A673 (cell line): ENCODE data around the gene CRELD2. TPM values are rescaled to one million over a fixed set of nuclear protein-coding genes. Genes with fewer than 3 reads are reported as not detected.

Source experiments
- BruUV-seq: library from RNA; stranded (reverse); fragments of 400-500 nt; replicated peaks from 2 replicates; lab custom pipeline; 2021; lab: Mats Ljungman, UMichigan
- CTCF ChIA-PET: fragments of 300-600 bp; sonication (Branson Sonifier 250); formaldehyde crosslinking; loops from one replicate; lab custom pipeline; 2022; ENCODE audit warnings: antibody characterized with exemption; lab: Charles Lee
- POLR2A ChIA-PET: fragments of 300-600 bp; sonication (Branson Sonifier 250); formaldehyde crosslinking; loops from one replicate; lab custom pipeline; 2022; ENCODE audit warnings: antibody characterized with exemption; ENCODE audit not compliant: low non-redundant PET; lab: Charles Lee
- DNase-seq: peaks from one replicate; pipeline ENCODE4 v3.0.0-alpha.2; 2015; ENCODE audit warnings: low spot score
- H3K27ac ChIP-seq: fragments of 200-600 bp; sonication (generic); 2 replicates; pipeline ENCODE4 v1.5.1; 2016; ENCODE audit warnings: mixed run types, low read depth, mild to moderate bottlenecking, mixed read lengths, antibody characterized with exemption, low read length; ENCODE audit not compliant: poor library complexity, severe bottlenecking
- H3K27me3 ChIP-seq: fragments of 200-600 bp; sonication (generic); replicated peaks from 2 replicates; pipeline ENCODE4 v1.6.1; 2017; ENCODE audit warnings: mixed run types, low read depth, mild to moderate bottlenecking, mixed read lengths, antibody characterized with exemption, low read length; ENCODE audit not compliant: insufficient read depth, poor library complexity
- H3K36me3 ChIP-seq: fragments of 200-600 bp; sonication (generic); 2 replicates; pipeline ENCODE4 v1.6.1; 2016; ENCODE audit warnings: mixed run types, mild to moderate bottlenecking, mixed read lengths, antibody characterized with exemption, low read length; ENCODE audit not compliant: insufficient read depth, poor library complexity, severe bottlenecking
- H3K4me1 ChIP-seq: fragments of 200-600 bp; sonication (generic); 2 replicates; pipeline ENCODE4 v1.6.1; 2017; ENCODE audit warnings: mixed run types, mild to moderate bottlenecking, mixed read lengths, antibody characterized with exemption, low read length; ENCODE audit not compliant: insufficient read depth, poor library complexity, severe bottlenecking
- H3K4me3 ChIP-seq: fragments of 200-600 bp; sonication (generic); 2 replicates; pipeline ENCODE4 v1.5.1; 2016; ENCODE audit warnings: low read depth, mixed run types, mild to moderate bottlenecking, mixed read lengths, low read length; ENCODE audit not compliant: poor library complexity, severe bottlenecking
- H3K9me3 ChIP-seq: fragments of 200-600 bp; sonication (generic); 2 replicates; pipeline ENCODE4 v1.6.1; 2016; ENCODE audit warnings: mixed run types, low read depth, mild to moderate bottlenecking, mixed read lengths, antibody characterized with exemption, low read length; ENCODE audit not compliant: poor library complexity, severe bottlenecking
- CTCF ChIP-seq: fragments of 300-800, 200-600 bp; sonication (generic); conservative IDR thresholded peaks from 2 replicates; pipeline ENCODE4 v1.5.1; 2017; ENCODE audit warnings: low read depth, mild to moderate bottlenecking, antibody characterized with exemption, low read length, moderate library complexity, mixed read lengths
- EZH2 ChIP-seq: fragments of 200-600 bp; sonication (generic); IDR thresholded peaks from 2 replicates; pipeline ENCODE4 v1.6.1; 2017; ENCODE audit warnings: borderline replicate concordance, low read depth, mild to moderate bottlenecking, mixed read lengths, antibody characterized with exemption, low read length; ENCODE audit not compliant: poor library complexity, severe bottlenecking
- intact Hi-C: fragments of 100-400 bp; cut with micrococcal nuclease; formaldehyde crosslinking; loops from one replicate; pipeline ENCODE4 v1.10.0; 2022; ENCODE audit not compliant: unreplicated experiment
- total RNA-seq: library from RNA; stranded (reverse); gene quantifications from 2 replicates; pipeline ENCODE4 v1.2.3, GENCODE V29; 2021

CRELD2 gene
- total RNA-seq, 1 experiment from 2014 or later = 54.7 TPM

- no peak overlapping the region for H3K4me3 ChIP-seq
- DNase-seq = no peak
- BruUV-seq = no TSS peak
- intact Hi-C loops = no loop called here
- H3K27ac ChIP-seq = no peak overlapping the region
- TF ChIP-seq CTCF (no peak), EZH2 (no peak)
- no peaks in the 10 kb centered on the region for H3K9me3 ChIP-seq
- peaks cover 17% of the 10 kb centered on the region for H3K4me1 ChIP-seq
- ChIA-PET CTCF (no interaction called here), POLR2A (no interaction called here)
- H3K27me3 ChIP-seq = no peaks in the 10 kb centered on the region
- H3K36me3 ChIP-seq = no peaks in the 10 kb centered on the region
These were observed 4.0 kb downstream of the CRELD2 start for GRCh38 chr22:49922484-49922883.

GRCh38 chr22:49922926-49923325 is 4.5 kb downstream of the CRELD2 start:
- H3K4me3 ChIP-seq = no peak overlapping the region
- CTCF ChIA-PET = no interaction called here
- no peaks in the 10 kb centered on the region for H3K27me3 ChIP-seq
- POLR2A ChIA-PET = no interaction called here
- H3K9me3 ChIP-seq = no peaks in the 10 kb centered on the region
- peaks cover 17% of the 10 kb centered on the region for H3K4me1 ChIP-seq
- no peak for TF ChIP-seq CTCF
- peak overlapping the region; percentile 63 for H3K27ac ChIP-seq
- no peaks in the 10 kb centered on the region for H3K36me3 ChIP-seq
- no peak for DNase-seq
- no TSS peak for BruUV-seq
- intact Hi-C loops = no loop called here

- POLR2A ChIA-PET = no interaction called here
- Histone ChIP-seq H3K27ac (peak overlapping the region; percentile 63), H3K36me3 (no peaks in the 10 kb centered on the region), H3K9me3 (no peaks in the 10 kb centered on the region), H3K4me3 (no peak overlapping the region), H3K4me1 (peaks cover 17% of the 10 kb centered on the region), H3K27me3 (no peaks in the 10 kb centered on the region)
- no TSS peak for BruUV-seq
- DNase-seq = peak; percentile 55
- TF ChIP-seq EZH2 (no peak), CTCF (peak; percentile 52)
- intact Hi-C loops = no loop called here
- CTCF ChIA-PET = no interaction called here
These were observed 5.0 kb downstream of the CRELD2 start for GRCh38 chr22:49923445-49923844.
